SH-SY5Y (cell line): ENCODE results near the gene KCNH2.

Experiments
- GATA2 ChIP-seq: IDR thresholded peaks from 2 replicates; pipeline ENCODE4 v1.6.1; 2011; ENCODE audit warnings: mild to moderate bottlenecking, low read depth, low read length
- GATA3 ChIP-seq: IDR thresholded peaks from 2 replicates; pipeline ENCODE4 v1.6.1; 2011; ENCODE audit warnings: low read depth, mild to moderate bottlenecking, low read length, moderate library complexity

The KCNH2 gene

DNA sequence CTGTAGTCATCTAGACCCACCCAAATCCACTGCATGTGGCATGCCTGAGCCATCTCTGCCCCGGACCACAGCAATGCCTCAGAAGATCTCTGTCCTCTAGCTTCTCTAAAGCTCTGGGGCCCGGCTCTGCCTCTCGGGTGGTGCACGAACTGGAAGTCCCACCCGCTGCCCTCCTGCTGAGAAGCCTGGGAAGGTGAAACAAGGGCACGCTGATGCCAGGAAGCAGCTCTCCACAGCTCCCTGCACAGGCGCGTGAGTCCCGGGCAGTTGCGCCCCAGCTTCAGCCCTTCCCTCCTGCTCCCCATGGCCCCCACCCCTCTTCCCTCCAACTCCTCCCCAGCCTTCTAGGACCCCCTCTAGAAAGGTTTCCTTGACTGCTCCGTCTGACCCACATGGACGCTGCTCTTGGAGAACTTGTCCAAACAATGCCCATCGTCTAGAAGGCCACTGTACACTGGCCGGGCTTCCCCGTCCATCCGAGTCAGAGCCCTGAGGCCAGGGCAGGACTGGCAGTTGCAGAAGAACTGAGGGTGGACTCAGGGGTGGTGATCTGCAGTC lies 12.8 kb downstream of the KCNH2 start:
- no peak for TF ChIP-seq GATA2
- TF ChIP-seq GATA3, result no peak

DNA sequence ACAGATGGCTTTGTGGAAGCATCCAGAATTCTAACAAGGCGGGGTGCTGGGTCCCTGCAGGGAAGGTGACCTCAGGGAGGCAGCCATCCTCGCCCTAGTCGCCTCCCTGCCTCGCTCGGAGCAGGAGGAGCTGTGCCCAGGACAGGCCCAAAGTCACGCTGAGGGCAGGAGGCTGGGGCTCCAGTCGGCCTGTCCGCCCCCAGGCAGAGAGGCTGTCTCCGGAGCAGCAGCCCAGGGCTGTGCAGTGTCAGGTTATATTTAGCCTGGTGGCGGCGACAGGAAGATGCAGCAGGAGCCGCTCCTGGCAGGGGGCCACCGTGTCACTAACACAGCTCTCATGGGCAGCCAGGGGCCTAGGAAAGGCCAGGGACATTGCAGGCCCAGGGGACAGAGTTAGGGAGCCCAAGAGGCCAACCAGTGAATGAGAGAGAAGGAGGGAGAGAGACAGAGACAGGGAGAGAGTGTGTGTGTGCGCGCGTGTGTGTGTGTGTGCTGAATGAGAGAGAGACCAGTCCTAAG lies 13.5 kb downstream of the KCNH2 start:
- TF ChIP-seq GATA2 (no peak), GATA3 (no peak)

DNA sequence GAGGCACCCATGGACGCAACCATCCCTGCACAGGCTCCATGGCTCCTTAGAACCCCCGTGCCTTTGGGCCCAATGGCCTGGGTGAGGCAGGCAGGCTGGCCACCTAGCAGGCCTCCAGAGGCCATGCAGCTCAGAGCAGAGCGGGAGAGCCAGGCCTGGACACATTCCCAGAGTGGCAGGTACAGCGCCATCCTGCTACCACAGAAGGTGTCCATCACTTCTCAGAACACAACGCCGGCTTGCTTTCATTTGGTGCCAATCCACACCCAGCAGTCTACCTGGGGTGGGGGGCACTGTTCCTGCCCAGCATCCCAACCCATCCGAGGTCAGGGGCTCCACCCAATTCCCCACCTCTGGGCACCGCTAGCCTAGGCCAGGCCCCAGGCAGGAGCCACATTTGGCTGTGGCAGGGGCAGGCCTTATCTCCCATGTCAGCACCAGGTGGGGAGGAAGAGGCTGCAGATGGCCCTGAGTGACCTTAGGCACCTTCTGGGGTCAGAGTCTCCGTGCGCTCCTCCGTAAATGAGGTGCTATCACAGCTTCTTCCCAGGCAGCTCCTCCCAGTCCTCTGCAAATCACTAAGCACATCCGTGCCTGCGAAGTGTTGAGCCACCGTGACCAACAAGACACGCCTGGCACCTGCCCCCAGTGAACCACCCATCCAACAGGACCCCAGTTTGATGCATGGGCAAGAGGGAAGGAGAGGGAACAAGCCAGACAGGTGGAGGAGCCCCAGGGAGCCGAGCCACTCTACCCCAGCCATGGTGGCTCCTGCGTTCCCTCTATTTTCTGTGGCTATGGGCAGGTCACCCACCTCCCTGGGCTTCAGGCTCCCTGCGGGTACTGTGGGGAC lies 14.2 kb downstream of the KCNH2 start:
- TF ChIP-seq GATA2 (no peak; the same call in 1 of the 2 replicates), GATA3 (no peak)

DNA sequence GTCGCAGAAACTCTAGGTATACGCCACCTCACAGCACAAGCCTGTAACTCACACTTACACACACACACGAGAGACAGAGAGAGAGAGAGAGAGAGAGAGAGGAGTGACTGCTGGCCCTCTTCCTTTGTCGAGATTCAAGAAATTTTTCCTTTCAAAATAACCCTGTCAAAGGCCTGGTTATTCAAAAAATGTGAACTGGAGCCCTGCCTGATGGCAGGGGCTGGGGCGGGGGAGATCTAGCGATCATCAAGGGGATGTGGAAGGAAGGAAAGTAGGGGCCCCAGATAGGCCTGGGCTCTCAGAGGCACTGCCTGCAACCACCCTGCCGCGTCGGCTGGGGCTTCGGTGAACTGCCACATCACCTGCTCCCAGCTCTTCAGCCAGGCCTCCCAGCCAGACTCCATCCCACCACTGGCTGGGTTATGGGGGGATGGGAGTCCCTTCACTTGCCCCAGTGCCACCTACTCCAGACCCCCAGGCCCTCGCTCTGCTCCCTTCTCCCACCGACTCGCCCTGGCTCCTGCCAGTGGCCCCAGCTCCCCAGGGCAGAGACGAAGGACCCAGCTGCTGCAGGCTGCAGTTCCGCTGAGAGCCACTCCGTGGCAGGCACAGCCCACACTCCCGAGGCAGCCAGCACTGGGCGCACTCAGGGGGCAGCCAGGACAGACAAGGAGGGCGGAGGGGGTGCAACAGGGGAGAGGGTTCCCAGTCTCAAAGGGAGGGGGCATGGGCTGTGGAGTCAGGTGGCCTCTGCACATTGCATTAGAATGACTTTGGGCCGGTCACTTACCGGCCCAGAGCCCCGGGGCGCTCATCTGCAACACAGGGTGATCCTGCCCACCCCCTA lies 15.3 kb downstream of the KCNH2 start:
- no peak for TF ChIP-seq GATA2
- no peak for TF ChIP-seq GATA3

DNA sequence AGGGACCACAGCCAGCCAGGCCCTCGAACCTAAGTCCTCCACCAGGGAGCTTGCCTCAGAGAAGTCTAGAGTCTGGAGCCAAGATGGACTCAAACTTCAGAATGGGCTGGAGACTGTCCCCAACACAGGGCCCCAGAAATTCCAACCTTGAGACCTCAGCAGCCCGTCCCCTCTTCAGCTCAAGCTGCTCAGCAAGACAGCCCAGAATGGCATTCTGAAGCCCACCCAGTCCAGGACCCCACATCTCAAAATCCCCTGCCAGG lies 15.9 kb downstream of the KCNH2 start:
- TF ChIP-seq GATA3 (no peak), GATA2 (no peak)

DNA sequence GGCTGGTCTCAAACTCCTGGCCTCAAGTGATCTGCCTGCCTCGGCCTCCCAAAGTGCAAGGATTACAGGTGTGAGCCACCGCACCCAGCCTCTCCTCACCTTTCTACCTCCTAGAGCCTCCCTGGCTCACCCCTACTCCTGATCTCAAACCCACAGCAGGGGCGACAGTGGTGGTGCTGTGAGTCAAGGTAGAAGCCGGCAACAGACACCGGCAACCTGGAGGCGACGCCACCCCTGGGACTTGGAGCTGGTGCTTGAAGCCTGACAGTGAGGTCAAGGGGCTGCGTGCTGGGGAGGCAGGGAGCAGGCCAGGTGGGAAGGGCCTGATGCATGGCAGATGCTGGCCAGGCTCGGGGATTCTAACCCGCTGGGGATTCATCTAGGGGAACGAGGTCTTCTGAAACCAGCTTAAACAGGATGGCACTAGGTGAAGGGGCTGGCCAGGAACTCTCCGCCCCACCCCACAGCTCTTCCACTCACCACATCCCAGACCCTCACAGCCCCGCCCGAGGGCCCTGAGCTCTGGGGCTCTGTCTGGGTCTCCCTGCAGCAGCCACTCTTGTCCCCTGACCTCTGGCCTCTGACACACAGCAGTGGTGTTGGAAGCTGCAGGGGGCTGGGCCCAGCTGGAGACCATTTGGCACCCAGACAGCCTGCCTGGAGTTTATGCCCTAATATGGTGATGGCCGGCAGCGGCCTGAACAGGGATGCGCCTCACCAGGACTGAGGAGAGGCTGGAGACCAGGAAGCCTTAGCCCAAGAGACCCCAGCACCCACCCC lies 16.4 kb downstream of the KCNH2 start:
- no peak for TF ChIP-seq GATA3
- no peak for TF ChIP-seq GATA2

DNA sequence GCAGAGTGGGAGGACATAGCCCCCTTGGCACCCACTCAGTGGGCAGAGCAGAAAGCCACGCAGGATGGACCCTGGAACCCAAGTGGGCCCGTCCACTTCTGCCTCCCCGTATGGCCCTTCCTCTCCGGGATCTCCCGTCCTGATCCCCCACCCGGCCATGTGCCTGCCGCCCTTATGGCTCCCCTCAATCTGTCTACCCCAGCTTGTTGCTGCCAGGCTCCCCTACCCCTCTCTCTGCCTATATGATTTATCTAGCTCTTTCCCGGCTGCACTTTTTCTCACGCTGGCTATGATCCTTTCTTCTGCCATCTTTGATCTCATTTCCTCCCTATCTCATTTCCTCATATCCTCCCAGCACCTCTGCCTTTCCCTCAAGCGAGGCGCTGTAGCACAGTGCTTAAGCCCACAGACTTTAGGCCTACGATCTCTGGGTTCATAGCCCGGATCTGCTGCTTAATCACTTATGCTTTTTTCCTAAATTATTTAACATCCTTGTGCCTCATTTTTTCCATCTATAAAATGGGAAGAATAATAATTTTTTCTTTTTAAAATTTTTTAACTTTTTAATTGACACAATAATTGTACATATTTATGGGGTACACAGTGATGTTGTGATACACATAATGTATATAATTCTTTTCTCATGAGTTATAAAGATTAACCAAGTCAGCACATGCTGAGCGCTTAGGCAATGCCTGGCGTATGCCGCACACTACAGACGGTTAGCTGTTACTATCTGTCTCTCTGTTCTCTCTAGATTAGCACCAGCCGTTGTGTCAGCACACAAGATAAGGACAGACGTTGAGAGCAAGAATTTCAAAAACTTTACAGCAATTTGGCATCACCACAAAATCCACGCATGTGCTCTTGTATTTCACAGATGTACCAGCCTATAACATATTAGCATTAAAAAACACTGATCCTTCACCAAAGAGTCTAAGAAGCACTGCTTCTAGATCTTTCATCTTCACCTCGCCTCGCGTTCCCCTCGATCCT lies 18.1 kb downstream of the KCNH2 start:
- TF ChIP-seq GATA2 (no peak), GATA3 (no peak)

DNA sequence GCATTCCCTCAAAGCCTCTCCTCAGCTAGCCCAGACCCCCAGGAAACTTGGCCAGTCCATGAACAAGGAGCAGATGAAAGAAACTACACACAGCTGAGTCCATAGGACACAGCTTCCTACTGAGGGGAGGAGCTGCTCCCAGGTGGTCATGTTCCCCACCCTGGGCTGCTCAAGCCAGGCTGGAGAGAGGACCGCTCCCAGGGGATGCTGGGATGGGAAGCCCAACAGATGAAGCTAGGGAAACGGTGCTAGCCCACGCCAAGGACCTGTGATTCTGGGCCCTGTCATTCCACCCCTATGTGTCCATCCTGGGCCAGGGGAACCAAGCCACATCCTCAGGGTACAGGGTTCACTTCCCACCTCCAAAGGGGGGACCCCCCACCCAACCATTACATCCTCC lies 19.0 kb downstream of the KCNH2 start:
- TF ChIP-seq GATA2, result no peak

DNA sequence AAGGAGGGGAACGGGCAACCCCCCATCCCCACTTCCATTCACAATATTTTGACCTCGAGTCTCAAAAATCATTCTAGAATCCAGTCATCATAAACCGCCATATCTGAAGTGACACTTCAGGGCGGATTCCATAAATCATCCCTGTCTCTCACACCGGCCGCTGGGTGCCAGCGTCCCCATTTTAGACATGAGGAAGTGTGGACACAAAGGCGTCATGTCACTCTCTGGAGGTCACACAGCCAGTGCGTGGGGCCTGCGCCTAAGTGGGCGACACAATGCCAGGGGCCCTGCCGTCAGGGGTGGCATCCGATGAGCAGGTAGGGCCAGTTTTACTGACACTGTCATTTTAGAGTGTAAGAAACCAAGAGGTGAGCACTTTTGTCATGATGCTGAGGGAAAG lies 19.5 kb downstream of the KCNH2 start:
- no peak for TF ChIP-seq GATA2
- no peak for TF ChIP-seq GATA3

DNA sequence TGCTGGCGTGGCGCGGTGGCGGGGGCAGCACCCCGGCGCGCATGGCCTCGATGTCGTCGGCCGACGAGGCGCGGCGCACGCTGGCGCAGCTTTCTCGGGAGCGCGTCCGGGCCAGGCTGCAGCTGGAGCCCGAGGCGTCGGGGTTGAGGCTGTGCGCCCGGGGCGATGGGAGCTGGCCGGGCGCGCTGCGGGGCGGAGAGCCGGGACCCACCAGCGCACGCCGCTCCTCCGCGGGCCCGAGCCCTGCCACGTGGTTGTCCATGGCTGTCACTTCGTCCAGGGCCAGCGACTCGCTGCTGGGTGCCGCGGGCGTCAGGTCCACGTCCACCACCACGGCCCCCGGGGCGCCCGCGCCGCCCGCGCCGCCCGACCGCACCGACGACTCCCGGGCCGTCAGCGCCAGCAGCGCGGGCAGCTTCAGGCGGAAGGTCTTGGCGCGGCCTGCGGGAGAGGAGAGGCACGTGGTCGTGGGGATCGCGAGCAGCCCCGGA lies 20.0 kb downstream of the KCNH2 start:
- TF ChIP-seq GATA2 (no peak), GATA3 (no peak)

DNA sequence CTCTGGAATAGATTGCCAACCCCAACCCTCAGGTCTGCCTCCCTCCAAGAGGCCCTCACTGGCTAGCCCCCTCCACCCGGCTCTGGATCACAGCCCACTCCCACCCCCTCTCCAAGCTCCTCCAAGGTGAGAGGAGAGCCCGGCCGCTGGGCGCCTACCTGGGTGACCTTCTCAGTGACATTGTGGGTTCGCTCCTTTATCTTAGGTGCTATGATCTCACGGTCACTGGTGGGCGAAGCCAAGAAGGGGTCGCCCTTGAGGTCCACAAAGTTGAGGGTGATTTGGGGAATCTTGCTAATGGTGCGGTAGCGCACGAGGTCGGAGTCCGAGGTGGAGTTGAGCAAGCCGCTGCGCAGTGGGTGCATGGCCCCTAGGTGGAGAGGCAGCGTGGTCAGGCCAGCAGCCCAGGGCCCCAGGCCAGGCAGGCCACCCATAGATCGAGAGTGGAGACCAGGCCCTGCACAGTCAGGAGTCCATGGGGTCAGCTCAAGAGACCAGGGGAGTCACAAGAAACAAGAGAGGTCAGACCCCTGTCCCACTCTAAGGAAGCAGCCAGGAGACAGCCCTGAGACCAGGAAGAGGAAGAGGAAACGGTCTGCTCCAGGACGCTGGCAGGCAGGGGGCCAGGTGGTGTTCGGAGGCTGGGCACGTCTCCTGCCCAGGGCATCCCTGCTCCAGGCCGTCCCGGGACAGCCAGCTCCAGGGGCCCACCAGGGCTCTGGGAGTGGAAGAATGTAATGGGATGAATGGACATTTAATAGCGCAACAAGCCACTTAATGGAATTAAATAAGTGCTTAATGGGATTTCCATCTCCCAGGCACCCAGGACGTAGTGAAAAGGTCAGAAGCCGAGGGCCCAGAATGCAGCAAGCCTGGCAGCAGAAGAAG lies 20.7 kb downstream of the KCNH2 start:
- TF ChIP-seq GATA2 (no peak), GATA3 (no peak)
